ENCODE results near the gene PIRT.

The PIRT gene

DNA sequence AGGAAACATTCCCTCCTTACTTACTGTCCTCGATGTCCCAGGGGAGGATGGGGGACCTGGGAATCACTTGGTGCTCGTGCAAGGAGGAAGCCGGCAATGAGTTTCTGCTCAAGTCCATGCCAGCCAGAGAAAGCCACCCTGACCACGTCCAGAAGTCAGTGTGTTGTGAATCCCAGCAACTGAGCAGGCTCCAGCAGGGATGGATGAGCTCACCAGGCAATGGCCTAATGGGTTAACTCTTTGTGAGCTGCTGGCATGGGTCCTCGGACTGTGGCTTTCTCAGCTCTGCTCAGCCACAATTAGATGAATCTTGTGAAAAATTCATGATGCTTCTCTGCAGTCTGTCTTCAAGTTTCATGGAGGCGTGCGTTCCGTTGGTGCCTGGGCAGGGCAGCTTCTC is at the start of gene PIRT:
TSS of gene PIRT (minus strand) at position 167 of the 400 bp plus-strand sequence. CDS start 12,442 bp downstream, outside the sequence.
- POLR2A ChIA-PET, result interaction anchor here (1.1 kb wide), 1 partner anchor 13 kb away, joined by 3 read pairs; no protein-coding TSS in a partner anchor
- Histone ChIP-seq H3K27ac (ENCODE audit: extremely low read depth, low read depth, low read length) (no peak within 1 kb of the TSS), H3K4me3 (ENCODE audit: low read depth, low read length) (no peak within 1 kb of the TSS), H3K4me1 (ENCODE audit: control insufficient read depth, insufficient read depth, low read length) (no peaks in the 10 kb centered on the region), H3K9me3 (ENCODE audit: control insufficient read depth, insufficient read depth, low read depth, low read length) (no peaks in the 10 kb centered on the region), H3K36me3 (ENCODE audit: control insufficient read depth in 2 of 2, insufficient read depth in 1 of 2, low read length in 2 of 2) (no peaks in the 10 kb centered on the region; a peak in 1 of 3 replicates)
- CTCF ChIA-PET, result interaction anchor here (0.6 to 1.9 kb wide), 2 partner anchors 100 to 205 kb away, joined by 3 to 6 read pairs; no protein-coding TSS in a partner anchor
- TF ChIP-seq ZIC2 (tag by site-specific recombination; IDR thresholded peaks at IDR 0.05), result 0 out of 2 replicates have a peak, but pooled peaks have one; percentile 7
- TF ChIP-seq ZNF394 (tag by site-specific recombination; IDR thresholded peaks at IDR 0.05; ENCODE audit: borderline replicate concordance), result no peak

GRCh38 chr17:10881959-10882358 is 44.1 kb upstream of the PIRT start:
- Histone ChIP-seq H3K27ac (ENCODE audit: extremely low read depth, low read depth, low read length) (no peak overlapping the region), H3K4me3 (ENCODE audit: low read depth, low read length) (no peak overlapping the region), H3K36me3 (ENCODE audit: control insufficient read depth in 2 of 2, insufficient read depth in 1 of 2, low read length in 2 of 2) (no peaks in the 10 kb centered on the region), H3K9me3 (ENCODE audit: control insufficient read depth, insufficient read depth, low read depth, low read length) (no peaks in the 10 kb centered on the region), H3K4me1 (ENCODE audit: control insufficient read depth, insufficient read depth, low read length) (no peaks in the 10 kb centered on the region)
- POLR2A ChIA-PET, result no interaction called here
- CTCF ChIA-PET, result interaction anchor here (1.4 to 2.1 kb wide), 2 partner anchors 145 to 263 kb away, joined by 5 to 9 read pairs; no protein-coding TSS in a partner anchor
- TF ChIP-seq, protein P1, sequence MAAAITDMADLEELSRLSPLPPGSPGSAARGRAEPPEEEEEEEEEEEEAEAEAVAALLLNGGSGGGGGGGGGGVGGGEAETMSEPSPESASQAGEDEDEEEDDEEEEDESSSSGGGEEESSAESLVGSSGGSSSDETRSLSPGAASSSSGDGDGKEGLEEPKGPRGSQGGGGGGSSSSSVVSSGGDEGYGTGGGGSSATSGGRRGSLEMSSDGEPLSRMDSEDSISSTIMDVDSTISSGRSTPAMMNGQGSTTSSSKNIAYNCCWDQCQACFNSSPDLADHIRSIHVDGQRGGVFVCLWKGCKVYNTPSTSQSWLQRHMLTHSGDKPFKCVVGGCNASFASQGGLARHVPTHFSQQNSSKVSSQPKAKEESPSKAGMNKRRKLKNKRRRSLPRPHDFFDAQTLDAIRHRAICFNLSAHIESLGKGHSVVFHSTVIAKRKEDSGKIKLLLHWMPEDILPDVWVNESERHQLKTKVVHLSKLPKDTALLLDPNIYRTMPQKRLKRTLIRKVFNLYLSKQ (tag by site-specific recombination; IDR thresholded peaks at IDR 0.05; ENCODE audit: borderline replicate concordance), result no peak
- TF ChIP-seq PATZ1 (tag by site-specific recombination; IDR thresholded peaks at IDR 0.05) (no peak), ZNF629 (tag by site-specific recombination; IDR thresholded peaks at IDR 0.05) (no peak), ZNF544 (tag by site-specific recombination; IDR thresholded peaks at IDR 0.05) (no peak), TSHZ1 (tag by site-specific recombination; IDR thresholded peaks at IDR 0.05; ENCODE audit: borderline replicate concordance) (no peak), ZNF423 (tag by site-specific recombination; IDR thresholded peaks at IDR 0.05) (no peak), ZNF239 (tag by site-specific recombination; IDR thresholded peaks at IDR 0.05) (no peak), ZNF645 (tag by site-specific recombination; IDR thresholded peaks at IDR 0.05) (no peak), ZNF558 (tag by site-specific recombination; IDR thresholded peaks at IDR 0.05) (no peak), ZNF621 (tag by site-specific recombination; IDR thresholded peaks at IDR 0.05) (no peak), ZFP3 (tag by site-specific recombination; IDR thresholded peaks at IDR 0.05; ENCODE audit: low read depth) (no peak), ZNF148 (tag by site-specific recombination; IDR thresholded peaks at IDR 0.05; ENCODE audit: borderline replicate concordance) (no peak), ZNF248 (tag by site-specific recombination; IDR thresholded peaks at IDR 0.05) (no peak)
- TF ChIP-seq, protein P2, sequence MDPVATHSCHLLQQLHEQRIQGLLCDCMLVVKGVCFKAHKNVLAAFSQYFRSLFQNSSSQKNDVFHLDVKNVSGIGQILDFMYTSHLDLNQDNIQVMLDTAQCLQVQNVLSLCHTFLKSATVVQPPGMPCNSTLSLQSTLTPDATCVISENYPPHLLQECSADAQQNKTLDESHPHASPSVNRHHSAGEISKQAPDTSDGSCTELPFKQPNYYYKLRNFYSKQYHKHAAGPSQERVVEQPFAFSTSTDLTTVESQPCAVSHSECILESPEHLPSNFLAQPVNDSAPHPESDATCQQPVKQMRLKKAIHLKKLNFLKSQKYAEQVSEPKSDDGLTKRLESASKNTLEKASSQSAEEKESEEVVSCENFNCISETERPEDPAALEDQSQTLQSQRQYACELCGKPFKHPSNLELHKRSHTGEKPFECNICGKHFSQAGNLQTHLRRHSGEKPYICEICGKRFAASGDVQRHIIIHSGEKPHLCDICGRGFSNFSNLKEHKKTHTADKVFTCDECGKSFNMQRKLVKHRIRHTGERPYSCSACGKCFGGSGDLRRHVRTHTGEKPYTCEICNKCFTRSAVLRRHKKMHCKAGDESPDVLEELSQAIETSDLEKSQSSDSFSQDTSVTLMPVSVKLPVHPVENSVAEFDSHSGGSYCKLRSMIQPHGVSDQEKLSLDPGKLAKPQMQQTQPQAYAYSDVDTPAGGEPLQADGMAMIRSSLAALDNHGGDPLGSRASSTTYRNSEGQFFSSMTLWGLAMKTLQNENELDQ (tag by site-specific recombination; IDR thresholded peaks at IDR 0.05; ENCODE audit: low read depth), result no peak
- TF ChIP-seq, protein P3, sequence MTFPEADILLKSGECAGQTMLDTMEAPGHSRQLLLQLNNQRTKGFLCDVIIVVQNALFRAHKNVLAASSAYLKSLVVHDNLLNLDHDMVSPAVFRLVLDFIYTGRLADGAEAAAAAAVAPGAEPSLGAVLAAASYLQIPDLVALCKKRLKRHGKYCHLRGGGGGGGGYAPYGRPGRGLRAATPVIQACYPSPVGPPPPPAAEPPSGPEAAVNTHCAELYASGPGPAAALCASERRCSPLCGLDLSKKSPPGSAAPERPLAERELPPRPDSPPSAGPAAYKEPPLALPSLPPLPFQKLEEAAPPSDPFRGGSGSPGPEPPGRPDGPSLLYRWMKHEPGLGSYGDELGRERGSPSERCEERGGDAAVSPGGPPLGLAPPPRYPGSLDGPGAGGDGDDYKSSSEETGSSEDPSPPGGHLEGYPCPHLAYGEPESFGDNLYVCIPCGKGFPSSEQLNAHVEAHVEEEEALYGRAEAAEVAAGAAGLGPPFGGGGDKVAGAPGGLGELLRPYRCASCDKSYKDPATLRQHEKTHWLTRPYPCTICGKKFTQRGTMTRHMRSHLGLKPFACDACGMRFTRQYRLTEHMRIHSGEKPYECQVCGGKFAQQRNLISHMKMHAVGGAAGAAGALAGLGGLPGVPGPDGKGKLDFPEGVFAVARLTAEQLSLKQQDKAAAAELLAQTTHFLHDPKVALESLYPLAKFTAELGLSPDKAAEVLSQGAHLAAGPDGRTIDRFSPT (tag by site-specific recombination; IDR thresholded peaks at IDR 0.05), result no peak
